Glomerular endothelial cell (primary cell): Measurements from ENCODE around the gene SLC10A6. TPM values are rescaled to one million over a fixed set of nuclear protein-coding genes. Genes with fewer than 3 reads are reported as not detected.

Experiments
- DNase-seq: peaks from one replicate; pipeline ENCODE4 v3.0.0-alpha.2; 2011; ENCODE audit warnings: low read depth, low spot score; ENCODE audit errors: extremely low read depth
- total RNA-seq: library from RNA; depleted of rRNA; stranded (reverse); fragments of >200 nt; gene quantifications from 2 replicates; pipeline ENCODE4 v1.2.3, GENCODE V29; 2015

Gene SLC10A6
- total RNA-seq, 1 donor from 2014 or later: not detected

DNA sequence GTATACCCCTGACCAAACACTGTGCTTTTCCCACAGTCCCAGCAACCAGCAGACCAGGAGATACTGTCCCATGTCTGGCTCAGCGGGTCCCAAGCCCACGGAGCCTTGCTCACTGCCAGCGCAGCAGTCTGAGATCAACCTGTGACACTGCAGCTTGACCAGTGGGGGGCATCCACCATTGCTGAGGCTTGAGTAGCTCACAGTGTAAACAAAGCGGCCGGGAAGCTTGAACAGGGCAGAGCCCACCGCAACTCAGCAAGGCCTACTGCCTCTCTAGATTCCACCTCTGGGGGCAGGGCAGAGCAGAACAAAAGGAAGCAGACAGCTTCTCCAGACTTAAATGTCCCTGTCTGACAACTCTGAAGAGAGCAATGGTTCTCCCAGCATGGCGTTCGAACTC, 58.1 kb downstream of the SLC10A6 start:
- DNase-seq: no peak

DNA sequence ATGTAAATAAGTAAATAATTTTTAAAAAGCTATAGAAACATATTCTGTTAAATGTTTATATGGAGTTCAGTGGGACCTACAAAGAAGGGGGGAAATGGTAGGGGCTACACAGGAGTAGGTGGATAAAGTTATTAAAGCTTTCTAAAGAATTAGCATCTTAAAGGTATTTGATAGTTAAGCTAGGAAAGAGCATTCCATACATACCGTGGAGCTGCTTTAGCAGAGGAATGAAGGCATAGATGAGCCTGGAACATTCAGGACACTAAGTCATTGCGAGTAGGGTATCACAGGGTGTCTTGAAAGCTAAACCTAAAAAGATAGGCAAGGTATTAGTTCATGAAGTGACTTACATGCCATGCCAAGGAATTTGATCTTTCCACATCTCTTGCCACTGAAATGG, 60.4 kb downstream of the SLC10A6 start:
- no peak for DNase-seq

DNA sequence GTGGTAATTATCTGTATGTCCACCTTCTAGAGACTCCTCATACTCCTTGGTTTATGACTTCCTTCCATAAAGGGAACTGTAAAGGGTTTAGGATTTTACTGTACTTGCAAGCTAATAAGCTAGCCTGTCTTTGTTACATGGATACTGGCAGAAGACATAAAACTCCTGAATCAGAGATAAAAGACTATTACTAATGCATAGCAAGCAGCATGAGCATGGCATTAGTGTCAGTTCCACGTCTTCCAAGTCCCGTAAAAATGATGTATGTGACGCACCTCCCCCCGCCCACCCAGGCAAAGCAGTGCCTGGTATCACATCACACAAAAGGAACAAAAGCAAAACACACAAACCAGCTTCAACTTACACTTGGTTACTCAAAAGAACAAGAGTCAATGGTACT, 71.0 kb downstream of the SLC10A6 start:
- no peak for DNase-seq

DNA sequence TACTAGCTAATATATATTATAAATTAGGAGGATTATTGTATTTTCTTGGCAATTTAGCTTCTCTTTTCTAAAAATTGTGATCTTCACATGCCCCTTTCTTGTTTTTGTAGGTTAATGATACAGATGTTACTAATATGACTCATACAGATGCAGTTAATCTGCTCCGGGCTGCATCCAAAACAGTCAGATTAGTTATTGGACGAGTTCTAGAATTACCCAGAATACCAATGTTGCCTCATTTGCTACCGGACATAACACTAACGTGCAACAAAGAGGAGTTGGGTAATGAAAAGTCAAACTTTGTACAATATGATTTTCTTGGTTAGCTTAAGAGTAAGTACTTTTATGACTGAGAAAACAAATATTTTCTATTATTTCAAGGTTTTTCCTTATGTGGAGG, 74.1 kb downstream of the SLC10A6 start:
- DNase-seq: no peak

Other genes with a start within 250 kb of the SLC10A6 start
- gene C4orf36, start 43.0 kb upstream of the SLC10A6 start, total RNA-seq: not detected in 2 replicates
- gene AFF1, start 85.6 kb upstream of the SLC10A6 start, total RNA-seq: 32.0 and 47.4 TPM in 2 replicates